Progenitor cell of endocrine pancreas (in vitro differentiated cells): ENCODE data around the gene SCYL3. TPM values are rescaled to one million over a fixed set of nuclear protein-coding genes. Genes with fewer than 3 reads are reported as not detected.
"Not testable (repeated sequence)": the region's sequence is repeated elsewhere in the genome, so short reads cannot be mapped to it uniquely, and the experiment has no call there.

Source experiments
- DNase-seq: peaks from one replicate; pipeline ENCODE4 v3.0.0; 2021; ENCODE audit warnings: low spot score; ENCODE audit not compliant: unreplicated experiment
- H3K27ac Mint-ChIP-seq: 2 replicates; pipeline ENCODE4 v1.8.0; 2021; ENCODE audit warnings: mild to moderate bottlenecking, moderate library complexity, mixed read lengths
- H3K27me3 Mint-ChIP-seq: 2 replicates; pipeline ENCODE4 v1.8.0; 2021; ENCODE audit warnings: mixed read lengths
- H3K36me3 Mint-ChIP-seq: 2 replicates; pipeline ENCODE4 v1.8.0; 2022; ENCODE audit warnings: mixed read lengths; ENCODE audit not compliant: insufficient read depth
- H3K4me1 Mint-ChIP-seq: 2 replicates; pipeline ENCODE4 v1.8.0; 2021; ENCODE audit warnings: low read depth, mixed read lengths
- H3K4me3 Mint-ChIP-seq: 2 replicates; pipeline ENCODE4 v1.8.0; 2021; ENCODE audit warnings: low read depth, mild to moderate bottlenecking, moderate library complexity, mixed read lengths
- H3K9me3 Mint-ChIP-seq: 2 replicates; pipeline ENCODE4 v1.8.0; 2021; ENCODE audit warnings: low read depth, mixed read lengths
- total RNA-seq: library from RNA; stranded (reverse); gene quantifications from 2 replicates; pipeline ENCODE4 v1.2.1, GENCODE V29; 2021
- TF ChIP-seq, protein P1 (sequence below): fragments of 200-600 bp; sonication (generic); IDR thresholded peaks from one replicate; pipeline ENCODE4 v1.5.0; 2021; ENCODE audit warnings: antibody characterized with exemption, mild to moderate bottlenecking; ENCODE audit not compliant: unreplicated experiment

The SCYL3 gene
- total RNA-seq, 1 donor from 2014 or later: 14.8 TPM

DNA sequence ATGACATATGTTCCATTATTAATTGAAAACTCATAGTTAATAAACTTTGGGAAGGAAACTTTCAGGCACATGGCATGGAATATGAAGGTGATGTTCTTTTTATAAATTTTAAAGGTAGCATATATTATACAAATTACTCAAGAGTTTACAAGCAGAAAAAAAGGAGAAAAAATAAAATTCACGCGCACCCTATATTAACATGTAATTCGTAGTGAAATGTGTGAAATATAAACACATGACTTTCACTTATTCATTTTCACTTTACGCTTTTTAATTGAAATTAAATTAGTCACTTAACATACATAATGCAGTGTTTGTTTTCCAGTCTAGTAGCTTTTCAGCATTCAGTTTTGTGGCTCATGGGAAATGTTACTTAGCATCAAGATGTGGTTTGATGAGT, 27.4 kb upstream of the SCYL3 start:
- H3K27ac Mint-ChIP-seq: no peak overlapping the region
- H3K4me3 Mint-ChIP-seq: no peak overlapping the region
- H3K27me3 Mint-ChIP-seq: no peaks in the 10 kb centered on the region
- H3K4me1 Mint-ChIP-seq: peaks cover 3% of the 10 kb centered on the region
- H3K9me3 Mint-ChIP-seq: no peaks in the 10 kb centered on the region
- TF ChIP-seq, protein P1, sequence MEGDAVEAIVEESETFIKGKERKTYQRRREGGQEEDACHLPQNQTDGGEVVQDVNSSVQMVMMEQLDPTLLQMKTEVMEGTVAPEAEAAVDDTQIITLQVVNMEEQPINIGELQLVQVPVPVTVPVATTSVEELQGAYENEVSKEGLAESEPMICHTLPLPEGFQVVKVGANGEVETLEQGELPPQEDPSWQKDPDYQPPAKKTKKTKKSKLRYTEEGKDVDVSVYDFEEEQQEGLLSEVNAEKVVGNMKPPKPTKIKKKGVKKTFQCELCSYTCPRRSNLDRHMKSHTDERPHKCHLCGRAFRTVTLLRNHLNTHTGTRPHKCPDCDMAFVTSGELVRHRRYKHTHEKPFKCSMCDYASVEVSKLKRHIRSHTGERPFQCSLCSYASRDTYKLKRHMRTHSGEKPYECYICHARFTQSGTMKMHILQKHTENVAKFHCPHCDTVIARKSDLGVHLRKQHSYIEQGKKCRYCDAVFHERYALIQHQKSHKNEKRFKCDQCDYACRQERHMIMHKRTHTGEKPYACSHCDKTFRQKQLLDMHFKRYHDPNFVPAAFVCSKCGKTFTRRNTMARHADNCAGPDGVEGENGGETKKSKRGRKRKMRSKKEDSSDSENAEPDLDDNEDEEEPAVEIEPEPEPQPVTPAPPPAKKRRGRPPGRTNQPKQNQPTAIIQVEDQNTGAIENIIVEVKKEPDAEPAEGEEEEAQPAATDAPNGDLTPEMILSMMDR: no peak
- no peak for DNase-seq
- H3K36me3 Mint-ChIP-seq: no peaks in the 10 kb centered on the region

DNA sequence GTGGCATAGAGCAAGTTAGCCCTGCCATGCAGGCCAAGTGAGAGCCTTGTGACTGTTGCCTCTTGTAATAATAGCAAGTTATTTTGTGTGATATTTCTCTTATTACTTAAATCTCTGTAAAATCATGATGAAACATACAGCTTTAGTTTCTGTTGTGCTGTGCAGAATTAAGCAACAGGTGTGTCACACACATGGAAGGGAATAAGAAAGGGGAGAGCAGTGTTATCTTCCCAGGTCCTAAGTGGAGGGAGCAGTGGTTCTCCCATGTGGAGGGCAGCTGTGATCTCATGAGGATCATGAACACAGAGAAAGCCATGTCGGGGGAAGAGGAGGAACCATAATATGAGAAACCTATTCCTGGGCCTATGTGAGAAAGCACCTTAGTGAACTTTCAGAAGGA, 25.2 kb upstream of the SCYL3 start:
- Mint-ChIP-seq H3K4me3 (no peak overlapping the region), H3K4me1 (no peaks in the 10 kb centered on the region), H3K27ac (no peak overlapping the region), H3K27me3 (no peaks in the 10 kb centered on the region), H3K9me3 (no peaks in the 10 kb centered on the region), H3K36me3 (no peaks in the 10 kb centered on the region)
- TF ChIP-seq, protein P1: no peak
- DNase-seq: no peak

DNA sequence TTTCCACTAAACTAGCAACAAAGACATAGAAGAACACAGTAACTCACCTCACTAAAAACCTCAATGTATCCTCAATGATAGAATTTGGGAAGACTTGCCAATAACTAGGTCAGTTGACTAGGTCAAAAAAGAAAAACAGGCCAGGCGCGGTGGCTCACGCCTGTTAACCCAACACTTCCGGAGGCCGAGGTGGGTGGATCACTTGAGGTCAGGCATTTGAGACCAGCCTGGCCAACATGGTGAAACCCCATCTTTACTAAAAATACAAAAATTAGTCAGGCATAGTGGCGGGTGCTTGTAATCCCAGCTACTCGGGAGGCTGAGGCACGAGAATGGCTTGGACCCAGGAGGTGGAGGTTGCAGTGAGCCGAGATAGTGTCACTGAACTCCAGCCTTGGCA, 24.5 kb upstream of the SCYL3 start:
- not testable (repeated sequence) for H3K36me3 Mint-ChIP-seq, H3K27me3 Mint-ChIP-seq, H3K27ac Mint-ChIP-seq, DNase-seq, H3K9me3 Mint-ChIP-seq, H3K4me3 Mint-ChIP-seq, H3K4me1 Mint-ChIP-seq

DNA sequence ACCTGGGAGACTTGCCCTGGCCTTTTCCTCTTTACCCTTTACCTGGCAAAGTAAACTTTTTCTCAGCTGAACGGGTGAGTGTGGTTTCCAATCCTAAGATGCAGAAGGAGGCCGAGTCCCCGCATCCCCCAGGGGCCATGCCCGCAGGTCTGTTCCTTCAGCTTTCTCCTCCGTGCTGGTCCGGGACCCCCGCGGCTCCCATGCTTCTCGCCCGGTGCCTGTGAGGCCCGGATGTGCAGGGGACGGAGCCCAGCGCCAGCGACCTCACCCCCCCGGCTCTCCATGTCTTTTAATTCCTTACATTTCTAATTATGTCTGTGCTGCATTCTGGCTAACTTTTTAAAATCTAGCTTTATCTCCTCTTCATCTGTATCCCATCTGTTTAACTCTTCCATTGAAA, 21.5 kb upstream of the SCYL3 start:
- Mint-ChIP-seq H3K27ac (no peak overlapping the region), H3K4me3 (no peak overlapping the region), H3K27me3 (no peaks in the 10 kb centered on the region), H3K36me3 (no peaks in the 10 kb centered on the region), H3K4me1 (no peaks in the 10 kb centered on the region), H3K9me3 (no peaks in the 10 kb centered on the region)
- no peak for DNase-seq
- TF ChIP-seq, protein P1: no peak

DNA sequence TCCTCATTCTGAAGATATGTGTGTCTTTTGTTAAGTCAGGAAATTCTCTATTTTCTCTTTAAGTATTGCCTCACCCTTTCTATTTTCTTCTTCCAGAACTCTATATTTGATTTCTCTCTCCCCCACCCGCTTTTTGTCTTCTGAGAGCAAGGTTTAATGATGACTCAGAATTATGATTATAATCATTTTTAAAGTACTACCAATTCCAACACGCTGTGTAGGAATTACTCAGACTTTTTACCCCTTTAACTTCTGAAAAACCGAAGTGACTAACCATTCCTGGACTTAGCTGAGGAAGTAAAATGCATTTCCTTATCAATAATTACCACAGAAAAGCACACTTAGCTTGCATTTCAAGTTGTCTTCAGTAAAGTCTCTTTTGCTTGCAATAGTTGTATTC, 20.8 kb upstream of the SCYL3 start:
- TF ChIP-seq, protein P1: no peak
- Mint-ChIP-seq H3K27me3 (no peaks in the 10 kb centered on the region), H3K9me3 (no peaks in the 10 kb centered on the region), H3K27ac (no peak overlapping the region), H3K4me1 (no peaks in the 10 kb centered on the region), H3K4me3 (no peak overlapping the region), H3K36me3 (no peaks in the 10 kb centered on the region)
- DNase-seq: no peak

DNA sequence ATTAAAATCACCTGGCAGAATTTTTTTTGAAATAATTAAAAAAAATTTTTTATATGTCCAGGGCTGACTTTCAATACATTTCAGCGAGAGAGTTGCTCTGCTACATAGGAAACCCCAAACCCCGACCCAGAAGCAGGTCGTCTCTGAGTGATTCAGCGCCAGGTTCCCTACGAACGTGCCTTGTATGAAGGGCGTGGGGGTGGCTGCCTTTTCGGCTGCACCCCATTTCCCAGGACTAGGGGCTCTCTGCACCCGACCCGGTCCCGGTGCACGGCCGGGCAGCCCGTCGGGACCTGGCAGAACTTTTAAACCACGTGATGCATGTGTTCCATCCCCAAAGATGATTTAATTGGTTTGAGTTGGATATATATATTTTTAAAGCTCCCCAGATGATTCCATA, 15.8 kb upstream of the SCYL3 start:
- no peaks in the 10 kb centered on the region for H3K27me3 Mint-ChIP-seq
- H3K27ac Mint-ChIP-seq: no peak overlapping the region
- H3K4me3 Mint-ChIP-seq: no peak overlapping the region
- H3K9me3 Mint-ChIP-seq: no peaks in the 10 kb centered on the region
- DNase-seq: no peak
- H3K4me1 Mint-ChIP-seq: no peaks in the 10 kb centered on the region
- TF ChIP-seq, protein P1: no peak
- H3K36me3 Mint-ChIP-seq: no peaks in the 10 kb centered on the region
